Panc1 (cell line): ENCODE data around the gene CHMP1A. TPM values are rescaled to one million over a fixed set of nuclear protein-coding genes. Genes with fewer than 3 reads are reported as not detected.

Experiments
- ATAC-seq: fragments of 200-7000 bp; cut with Tn5 transposase; 2 replicates; pipeline ENCODE4 v1.9.1; 2020; ENCODE audit warnings: mild to moderate bottlenecking, moderate library complexity
- BruUV-seq: library from RNA; stranded (reverse); fragments of 400-500 nt; replicated peaks from 2 replicates; lab custom pipeline; 2021; lab: Mats Ljungman, UMichigan
- CTCF ChIA-PET: fragments of 300-600 bp; sonication (Branson Sonifier 250); formaldehyde crosslinking; loops from one replicate; lab custom pipeline; 2022; ENCODE audit warnings: antibody characterized with exemption; lab: Charles Lee
- POLR2A ChIA-PET: fragments of 300-600 bp; sonication (Branson Sonifier 250); formaldehyde crosslinking; loops from one replicate; lab custom pipeline; 2022; ENCODE audit warnings: antibody characterized with exemption; lab: Charles Lee
- DNase-seq: peaks from one replicate; pipeline ENCODE4 v3.0.0-alpha.2; 2010; ENCODE audit warnings: low read depth, low spot score
- H3K27ac ChIP-seq: 2 replicates; pipeline ENCODE4 v1.5.1; 2011; ENCODE audit warnings: mild to moderate bottlenecking, low read length, inconsistent platforms
- H3K27me3 ChIP-seq: fragments of 200-500 bp; sonication (Bioruptor generic); 2 replicates; pipeline ENCODE4 v1.6.0; 2014; ENCODE audit warnings: low read length, inconsistent platforms; ENCODE audit not compliant: control insufficient read depth, insufficient read depth
- H3K36me3 ChIP-seq: fragments of 200-500 bp; sonication (Bioruptor generic); 2 replicates; pipeline ENCODE4 v1.5.1; 2014; ENCODE audit warnings: inconsistent platforms, mild to moderate bottlenecking, low read length, moderate library complexity; ENCODE audit not compliant: control insufficient read depth, insufficient read depth
- H3K4me1 ChIP-seq: 2 replicates; pipeline ENCODE4 v1.5.1; 2011; ENCODE audit warnings: inconsistent platforms, mild to moderate bottlenecking, low read length, moderate library complexity; ENCODE audit not compliant: control insufficient read depth, insufficient read depth
- H3K4me3 ChIP-seq, 2 experiments: 2 replicates each; pipeline ENCODE4 v1.5.1; 2011 to 2012; ENCODE audit warnings: low read depth in 2 of 2, low read length in 2 of 2, mild to moderate bottlenecking in 2 of 2, inconsistent platforms in 1 of 2, moderate library complexity in 1 of 2
- H3K9me3 ChIP-seq: fragments of 200-500 bp; sonication (Bioruptor generic); 2 replicates; pipeline ENCODE4 v1.5.1; 2014; ENCODE audit warnings: low read depth, mild to moderate bottlenecking, inconsistent platforms, low read length, moderate library complexity; ENCODE audit not compliant: control insufficient read depth, insufficient read depth
- CTCF ChIP-seq: fragments of 450-650 bp; IDR thresholded peaks from 2 replicates; pipeline ENCODE4 v1.5.1; 2017; ENCODE audit warnings: mild to moderate bottlenecking
- POLR2AphosphoS5 ChIP-seq: IDR thresholded peaks from 2 replicates; pipeline ENCODE4 v1.6.1; 2012; ENCODE audit warnings: mild to moderate bottlenecking, low read depth, low read length, moderate library complexity
- REST ChIP-seq, 2 experiments: IDR thresholded peaks; 2 replicates each; pipeline ENCODE4 v1.6.1; 2011 to 2012; ENCODE audit warnings: low read depth in 2 of 2, control low read depth in 1 of 2, low read length in 1 of 2, mild to moderate bottlenecking in 1 of 2, moderate library complexity in 1 of 2; ENCODE audit not compliant: insufficient read depth in 1 of 2
- SIN3A ChIP-seq: IDR thresholded peaks from 2 replicates; pipeline ENCODE4 v1.6.1; 2012; ENCODE audit warnings: low read depth, mild to moderate bottlenecking, low read length, moderate library complexity, borderline replicate concordance; ENCODE audit not compliant: insufficient read depth
- TCF7L2 ChIP-seq: IDR thresholded peaks from 2 replicates; pipeline ENCODE4 v1.6.1; 2011; ENCODE audit warnings: mild to moderate bottlenecking, low read depth, low read length, inconsistent platforms
- in situ Hi-C: cut with HindIII; loops from 2 replicates; pipeline ENCODE4 v1.10.0; 2016; ENCODE audit warnings: low sequenced_read_pairs, low pct_unique_long_range_greater_than_20kb
- intact Hi-C: fragments of 100-400 bp; cut with micrococcal nuclease; formaldehyde crosslinking; loops from one replicate; pipeline ENCODE4 v1.10.0; 2022; ENCODE audit not compliant: unreplicated experiment
- total RNA-seq: library from RNA; stranded (reverse); gene quantifications from one replicate; pipeline ENCODE4 v1.2.1, GENCODE V29; 2021; ENCODE audit not compliant: unreplicated experiment

Gene CHMP1A
- total RNA-seq, 1 experiment from 2014 or later = 98.0 TPM

- H3K4me1 ChIP-seq = peaks cover 3% of the 10 kb centered on the region; the same call in 1 of the 2 replicates
- intact Hi-C loops (no loop called here), in situ Hi-C loops (no loop called here)
- DNase-seq (no peak), ATAC-seq (no peak)
- POLR2A ChIA-PET = no interaction called here
- H3K27ac ChIP-seq = no peak overlapping the region
- H3K9me3 ChIP-seq = no peaks in the 10 kb centered on the region
- CTCF ChIA-PET = no interaction called here
- no TSS peak for BruUV-seq
- TF ChIP-seq REST (IDR thresholded peaks at IDR 0.05; ENCODE audit: insufficient read depth in 1 of 2, low read depth in 2 of 2, low read length in 1 of 2) (no peak), TCF7L2 (no peak), CTCF (no peak), SIN3A (no peak), POLR2AphosphoS5 (no peak)
- H3K4me3 ChIP-seq = no peak overlapping the region
- H3K36me3 ChIP-seq = no peaks in the 10 kb centered on the region; the same call in 1 of the 2 replicates
- no peaks in the 10 kb centered on the region for H3K27me3 ChIP-seq
Observed at GRCh38 chr16:89691231-89691985, 33.9 kb upstream of the CHMP1A start.

- CTCF ChIA-PET = no interaction called here
- BruUV-seq = no TSS peak
Observed at GRCh38 chr16:89690392-89690901, 32.9 kb upstream of the CHMP1A start.

More at GRCh38 chr16:89690392-89690901, 32.9 kb upstream of the CHMP1A start:
- no peak for DNase-seq
- POLR2A ChIA-PET = no interaction called here
- TF ChIP-seq POLR2AphosphoS5 = no peak
- TF ChIP-seq TCF7L2 = no peak
- TF ChIP-seq CTCF = no peak
- TF ChIP-seq REST (IDR thresholded peaks at IDR 0.05; ENCODE audit: insufficient read depth in 1 of 2, low read depth in 2 of 2, low read length in 1 of 2) = no peak
- no peak for TF ChIP-seq SIN3A
- H3K27ac ChIP-seq = no peak overlapping the region
- intact Hi-C loops = no loop called here
- H3K4me3 ChIP-seq = no peak overlapping the region
- H3K36me3 ChIP-seq = no peaks in the 10 kb centered on the region; the same call in 1 of the 2 replicates
- no peaks in the 10 kb centered on the region for H3K27me3 ChIP-seq
- H3K4me1 ChIP-seq = peaks cover 3% of the 10 kb centered on the region; the same call in 1 of the 2 replicates
- no peak for ATAC-seq
- in situ Hi-C loops = no loop called here
- H3K9me3 ChIP-seq = no peaks in the 10 kb centered on the region
